Measurements from ENCODE around the gene ENO1.

ENO1 gene

GRCh38 chr1:8871965-8872399, 6.5 kb downstream of the ENO1 start:
- no peak overlapping the region for H3K27ac ChIP-seq (ENCODE audit: low read depth, low read length, poor library complexity, severe bottlenecking)
- peaks cover 11% of the 10 kb centered on the region; the same call in 1 of the 2 replicates for H4K20me1 ChIP-seq (ENCODE audit: insufficient read depth, low read length)
- H3F3A ChIP-seq (ENCODE audit: insufficient read depth, low read length), result no peaks in the 10 kb centered on the region; the same call in 1 of the 2 replicates
- no peak overlapping the region for H3K9ac ChIP-seq (ENCODE audit: low read length)
- H3K9me3 ChIP-seq (ENCODE audit: low read length), result no peaks in the 10 kb centered on the region
- peaks cover 99% of the 10 kb centered on the region for H3K36me3 ChIP-seq (ENCODE audit: insufficient read depth, low read length)
- no peak overlapping the region for H2AFZ ChIP-seq (ENCODE audit: low read length)
- H3K79me2 ChIP-seq (ENCODE audit: insufficient read depth, low read length), result peaks cover 37% of the 10 kb centered on the region
- TF ChIP-seq EZH2 (IDR thresholded peaks at IDR 0.05; ENCODE audit: borderline replicate concordance, low read length) (no peak), CTCF (IDR thresholded peaks at IDR 0.05; ENCODE audit: low read length) (no peak)
- H3K4me3 ChIP-seq (ENCODE audit: low read depth, low read length, poor library complexity, severe bottlenecking), result no peak overlapping the region
- H3K4me2 ChIP-seq (ENCODE audit: low read length), result no peak overlapping the region
- no peaks in the 10 kb centered on the region for H3K27me3 ChIP-seq (ENCODE audit: insufficient read depth, low read length)
- H3K9me2 ChIP-seq (ENCODE audit: low read depth, low read length), result no peaks in the 10 kb centered on the region
- H3K4me1 ChIP-seq (ENCODE audit: insufficient read depth, low read length, severe bottlenecking), result peaks cover 40% of the 10 kb centered on the region

- Histone ChIP-seq H3K4me1 (ENCODE audit: insufficient read depth, low read length, severe bottlenecking) (peaks cover 35% of the 10 kb centered on the region), H4K20me1 (ENCODE audit: insufficient read depth, low read length) (peaks cover 11% of the 10 kb centered on the region; the same call in 1 of the 2 replicates), H3K4me2 (ENCODE audit: low read length) (no peak overlapping the region), H3K9me3 (ENCODE audit: low read length) (no peaks in the 10 kb centered on the region), H3K27ac (ENCODE audit: low read depth, low read length, poor library complexity, severe bottlenecking) (no peak overlapping the region), H3F3A (ENCODE audit: insufficient read depth, low read length) (no peaks in the 10 kb centered on the region; the same call in 1 of the 2 replicates), H3K79me2 (ENCODE audit: insufficient read depth, low read length) (peaks cover 33% of the 10 kb centered on the region), H3K4me3 (ENCODE audit: low read depth, low read length, poor library complexity, severe bottlenecking) (no peak overlapping the region), H3K36me3 (ENCODE audit: insufficient read depth, low read length) (peaks cover 99% of the 10 kb centered on the region), H3K9ac (ENCODE audit: low read length) (no peak overlapping the region), H2AFZ (ENCODE audit: low read length) (no peak overlapping the region), H3K9me2 (ENCODE audit: low read depth, low read length) (no peaks in the 10 kb centered on the region), H3K27me3 (ENCODE audit: insufficient read depth, low read length) (no peaks in the 10 kb centered on the region)
- TF ChIP-seq CTCF (IDR thresholded peaks at IDR 0.05; ENCODE audit: low read length) (peak; percentile 40; the same call in 1 of the 2 replicates), EZH2 (IDR thresholded peaks at IDR 0.05; ENCODE audit: borderline replicate concordance, low read length) (no peak)
These were observed 6.9 kb downstream of the ENO1 start for GRCh38 chr1:8871539-8871935.

- H3K9ac ChIP-seq (ENCODE audit: low read length), result no peak overlapping the region
- H3K4me1 ChIP-seq (ENCODE audit: insufficient read depth, low read length, severe bottlenecking), result peaks cover 29% of the 10 kb centered on the region
- peaks cover 99% of the 10 kb centered on the region for H3K36me3 ChIP-seq (ENCODE audit: insufficient read depth, low read length)
- H3K9me2 ChIP-seq (ENCODE audit: low read depth, low read length), result no peaks in the 10 kb centered on the region
- H3K4me2 ChIP-seq (ENCODE audit: low read length), result no peak overlapping the region
- H3K27ac ChIP-seq (ENCODE audit: low read depth, low read length, poor library complexity, severe bottlenecking), result no peak overlapping the region
- no peaks in the 10 kb centered on the region for H3K27me3 ChIP-seq (ENCODE audit: insufficient read depth, low read length)
- no peaks in the 10 kb centered on the region; the same call in 1 of the 2 replicates for H3F3A ChIP-seq (ENCODE audit: insufficient read depth, low read length)
- peaks cover 26% of the 10 kb centered on the region for H3K79me2 ChIP-seq (ENCODE audit: insufficient read depth, low read length)
- H2AFZ ChIP-seq (ENCODE audit: low read length), result no peak overlapping the region
- H3K9me3 ChIP-seq (ENCODE audit: low read length), result no peaks in the 10 kb centered on the region
- H4K20me1 ChIP-seq (ENCODE audit: insufficient read depth, low read length), result peaks cover 11% of the 10 kb centered on the region; the same call in 1 of the 2 replicates
- H3K4me3 ChIP-seq (ENCODE audit: low read depth, low read length, poor library complexity, severe bottlenecking), result no peak overlapping the region
- no peak for TF ChIP-seq CTCF (IDR thresholded peaks at IDR 0.05; ENCODE audit: low read length)
- no peak for TF ChIP-seq EZH2 (IDR thresholded peaks at IDR 0.05; ENCODE audit: borderline replicate concordance, low read length)
These were observed 7.6 kb downstream of the ENO1 start for GRCh38 chr1:8870616-8871538.

All from OCI-LY1 (cell line).